CD4-positive, alpha-beta T cell treated with Interleukin-21 for 1 hour (primary cell): ENCODE results near the gene KREMEN1.

Experiments
- DNase-seq: peaks from one replicate; pipeline ENCODE4 v3.0.0-alpha.2; 2020

Gene KREMEN1

DNA sequence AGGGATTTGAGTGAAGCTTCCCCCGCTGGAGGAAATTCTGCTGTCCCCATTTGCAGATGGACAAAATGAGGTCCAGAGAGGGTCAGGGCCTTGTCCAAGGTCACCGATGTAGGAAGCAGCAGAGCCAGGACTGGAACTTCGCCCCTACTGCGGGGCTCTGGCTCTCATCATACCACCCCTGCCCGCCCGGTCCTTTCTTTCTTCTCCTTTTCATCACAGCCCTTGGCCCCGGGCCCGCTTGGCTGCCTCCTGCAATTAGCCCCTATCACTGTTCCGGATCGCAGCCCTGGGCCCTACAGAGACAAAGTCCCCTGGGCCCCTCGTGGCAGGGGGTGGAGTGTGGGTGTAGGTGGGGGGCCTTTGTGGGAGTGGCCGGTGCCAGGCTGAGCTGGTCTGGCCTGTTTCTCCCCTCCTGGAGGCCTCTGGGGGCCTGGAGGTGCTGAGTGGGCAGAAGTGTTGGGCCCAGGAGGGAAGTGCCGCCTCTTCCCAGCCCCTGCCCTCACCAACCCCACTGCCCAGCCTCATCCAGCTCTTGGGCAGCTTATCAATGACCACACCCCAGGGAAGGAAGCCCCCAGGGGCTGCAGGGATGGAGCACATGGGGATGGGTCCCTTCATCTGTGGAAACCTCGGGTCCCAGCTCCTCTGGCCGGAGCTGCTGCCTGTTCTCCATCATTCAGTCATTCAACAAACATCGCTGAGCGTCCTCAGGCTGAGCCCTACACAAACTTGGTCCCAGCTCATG is 136.2 kb downstream of the KREMEN1 start:
- DNase-seq = no peak

DNA sequence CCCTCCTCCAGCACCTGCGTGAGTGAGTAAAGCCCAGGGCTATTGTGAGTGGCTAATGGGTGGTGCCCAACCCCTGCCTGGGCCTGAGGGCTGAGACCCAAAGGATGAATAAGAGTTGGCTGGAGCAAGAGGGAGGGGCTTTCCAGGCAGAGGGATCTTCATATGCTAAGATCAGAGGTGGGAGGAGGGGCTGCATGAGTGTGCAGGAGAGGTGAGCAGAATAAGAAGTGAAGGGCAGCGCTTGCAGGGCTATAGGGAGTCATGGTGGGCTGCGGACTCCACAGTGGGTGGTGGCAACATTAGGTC is 136.7 kb downstream of the KREMEN1 start:
- no peak for DNase-seq

DNA sequence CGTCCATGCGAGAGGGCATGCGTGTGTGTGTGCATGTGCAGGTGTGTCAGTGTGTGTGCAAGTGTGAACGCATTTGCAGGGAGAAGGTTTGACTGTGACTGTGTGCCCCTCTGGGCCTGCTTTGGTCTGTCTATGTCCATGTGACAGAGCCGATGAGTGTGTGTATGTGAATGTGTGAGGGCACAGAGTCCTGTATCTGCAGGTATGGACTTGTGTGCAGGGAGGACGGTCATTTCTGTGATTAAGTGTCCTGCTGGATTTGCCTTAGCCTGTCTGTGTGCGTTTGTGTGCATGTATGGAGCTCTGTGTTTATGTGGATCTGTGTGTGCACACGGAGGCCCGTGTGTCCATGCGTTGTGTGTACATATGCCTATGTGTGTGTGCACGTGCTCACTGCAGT is 138.2 kb downstream of the KREMEN1 start:
- no peak for DNase-seq

GRCh38 chr22:29211466-29211865 is 138.6 kb downstream of the KREMEN1 start:
- no peak for DNase-seq

GRCh38 chr22:29212743-29213142 is 139.9 kb downstream of the KREMEN1 start:
- DNase-seq = no peak

GRCh38 chr22:29213493-29213892 is 140.7 kb downstream of the KREMEN1 start:
- no peak for DNase-seq

- DNase-seq = no peak
Measured at GRCh38 chr22:29214232-29214631, 141.4 kb downstream of the KREMEN1 start.

DNA sequence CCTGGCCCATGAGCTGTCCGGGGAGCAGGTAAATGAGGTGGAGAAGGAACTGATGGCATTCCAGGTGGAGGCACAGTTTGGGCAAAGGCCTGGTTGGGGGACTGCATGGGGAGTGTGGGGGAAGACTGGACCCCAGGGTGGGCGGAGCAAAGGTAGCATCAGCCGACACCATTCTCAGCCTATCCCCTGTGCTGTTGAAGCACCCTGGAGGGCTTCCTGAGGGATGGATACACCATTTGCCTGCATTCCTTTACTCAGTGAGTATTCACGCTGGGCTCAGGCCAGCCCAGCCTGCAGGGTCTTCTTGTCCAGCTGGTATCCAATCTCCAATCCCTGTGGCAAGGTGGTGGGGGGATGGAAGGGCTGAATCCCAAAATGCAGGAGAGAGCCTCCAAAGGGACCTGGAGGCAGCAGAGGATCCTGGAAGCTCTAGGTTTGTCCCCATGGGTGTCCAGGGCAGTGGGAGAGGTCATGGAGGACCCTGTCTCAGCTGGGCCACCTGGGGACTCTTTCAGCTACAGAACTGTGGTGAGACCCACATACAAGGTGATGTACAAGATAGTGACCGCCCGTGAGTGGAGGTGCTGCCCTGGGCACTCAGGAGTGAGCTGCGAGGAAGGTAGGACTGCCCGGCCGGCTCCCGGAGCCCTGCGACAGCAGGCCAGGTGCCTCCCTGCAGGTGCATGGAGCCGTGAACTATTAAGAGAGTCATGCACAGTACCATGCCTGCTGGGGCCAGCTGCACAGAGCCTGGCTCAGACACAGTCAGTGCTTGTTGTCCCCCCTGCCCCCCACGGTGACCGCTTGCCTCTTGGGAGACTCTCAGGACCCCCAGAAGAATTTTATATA is 142.4 kb downstream of the KREMEN1 start:
- DNase-seq = no peak

- DNase-seq = no peak
Measured at GRCh38 chr22:29216011-29216872, 143.4 kb downstream of the KREMEN1 start.

- DNase-seq = no peak
Measured at GRCh38 chr22:29216873-29217666, 144.2 kb downstream of the KREMEN1 start.
